ENCODE results near the gene SH3BGRL2. TPM values are rescaled to one million over a fixed set of nuclear protein-coding genes. Genes with fewer than 3 reads are reported as not detected.

The SH3BGRL2 gene
- total and polyA plus RNA-seq, 12 donors = 4.1 to 8.6 (median 5.0) TPM

- Histone ChIP-seq H3K27me3 (no peaks in the 10 kb centered on the region), H3K27ac (no peak overlapping the region), H3K36me3 (no peaks in the 10 kb centered on the region), H3K4me1 (no peaks in the 10 kb centered on the region), H3K4me3 (no peak overlapping the region), H3K9me3 (no peaks in the 10 kb centered on the region)
- ATAC-seq (no peak), DNase-seq (no peak)
- WGBS, 2 donors = 80 to 88% methylated on average over 4 of the region's 4 CpGs
- intact Hi-C loops (cut with DNase I) = no loop called here
- TF ChIP-seq, protein P1, sequence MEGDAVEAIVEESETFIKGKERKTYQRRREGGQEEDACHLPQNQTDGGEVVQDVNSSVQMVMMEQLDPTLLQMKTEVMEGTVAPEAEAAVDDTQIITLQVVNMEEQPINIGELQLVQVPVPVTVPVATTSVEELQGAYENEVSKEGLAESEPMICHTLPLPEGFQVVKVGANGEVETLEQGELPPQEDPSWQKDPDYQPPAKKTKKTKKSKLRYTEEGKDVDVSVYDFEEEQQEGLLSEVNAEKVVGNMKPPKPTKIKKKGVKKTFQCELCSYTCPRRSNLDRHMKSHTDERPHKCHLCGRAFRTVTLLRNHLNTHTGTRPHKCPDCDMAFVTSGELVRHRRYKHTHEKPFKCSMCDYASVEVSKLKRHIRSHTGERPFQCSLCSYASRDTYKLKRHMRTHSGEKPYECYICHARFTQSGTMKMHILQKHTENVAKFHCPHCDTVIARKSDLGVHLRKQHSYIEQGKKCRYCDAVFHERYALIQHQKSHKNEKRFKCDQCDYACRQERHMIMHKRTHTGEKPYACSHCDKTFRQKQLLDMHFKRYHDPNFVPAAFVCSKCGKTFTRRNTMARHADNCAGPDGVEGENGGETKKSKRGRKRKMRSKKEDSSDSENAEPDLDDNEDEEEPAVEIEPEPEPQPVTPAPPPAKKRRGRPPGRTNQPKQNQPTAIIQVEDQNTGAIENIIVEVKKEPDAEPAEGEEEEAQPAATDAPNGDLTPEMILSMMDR (IDR thresholded peaks at IDR 0.05) = no peak
Observed at GRCh38 chr6:79605968-79606764, 25.0 kb upstream of the SH3BGRL2 start.

GRCh38 chr6:79607000-79607399 is 24.1 kb upstream of the SH3BGRL2 start:
- Histone ChIP-seq H3K27me3 (no peaks in the 10 kb centered on the region), H3K27ac (no peak overlapping the region), H3K36me3 (no peaks in the 10 kb centered on the region), H3K4me3 (no peak overlapping the region), H3K9me3 (no peaks in the 10 kb centered on the region), H3K4me1 (no peaks in the 10 kb centered on the region)
- DNase-seq (no peak), ATAC-seq (no peak)
- TF ChIP-seq, protein P1 (IDR thresholded peaks at IDR 0.05) = no peak
- intact Hi-C loops (cut with DNase I) = no loop called here
- WGBS, 2 donors = 59 to 82% methylated on average over 3 of the region's 3 CpGs

DNA sequence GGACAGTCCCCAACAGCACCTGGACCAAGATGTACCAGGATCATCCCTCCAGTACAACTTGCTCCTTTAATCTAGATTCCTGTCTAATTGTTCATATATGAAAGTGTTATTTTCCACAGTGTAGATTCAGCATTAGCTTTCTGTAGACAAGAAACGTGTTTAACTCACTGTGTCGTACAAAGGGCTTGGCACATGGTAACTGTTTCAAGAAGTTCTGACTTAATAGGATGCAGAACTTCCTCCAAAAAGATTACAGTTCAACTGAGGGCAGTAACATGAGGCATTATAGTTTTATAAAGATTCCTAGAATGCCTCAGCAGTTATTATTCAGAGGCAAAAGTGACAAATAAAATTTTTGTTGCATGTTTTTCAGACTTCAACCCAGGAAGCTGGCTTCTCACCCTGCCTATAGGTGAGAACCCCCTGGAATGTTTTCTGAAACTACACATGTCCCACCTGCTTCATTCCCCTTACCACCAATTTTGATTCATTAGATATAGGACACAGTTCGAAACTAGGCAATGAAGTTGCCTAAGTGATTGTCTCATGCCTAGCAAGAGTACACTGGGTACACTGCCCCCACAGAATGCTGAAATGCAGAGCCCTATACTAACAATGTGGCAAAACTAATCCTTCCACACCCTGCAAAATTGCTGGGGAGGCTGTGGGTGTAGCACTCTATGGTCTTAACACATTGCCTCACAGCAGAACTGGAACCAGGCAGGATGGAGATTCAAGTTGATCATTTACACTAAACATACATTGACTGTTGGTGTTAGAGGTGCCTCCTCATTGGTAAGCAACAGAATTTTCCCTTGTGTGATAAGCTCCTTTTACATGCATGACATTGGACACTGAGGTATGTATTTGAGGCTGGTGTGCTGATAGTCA is 22.6 kb upstream of the SH3BGRL2 start:
- ATAC-seq (no peak), DNase-seq (no peak)
- intact Hi-C loops (cut with DNase I) = no loop called here
- Histone ChIP-seq H3K9me3 (no peaks in the 10 kb centered on the region), H3K36me3 (no peaks in the 10 kb centered on the region), H3K27me3 (no peaks in the 10 kb centered on the region), H3K4me3 (no peak overlapping the region), H3K4me1 (no peaks in the 10 kb centered on the region), H3K27ac (no peak overlapping the region)
- WGBS, 2 donors = 75 to 76% methylated on average over 3 of the region's 3 CpGs
- TF ChIP-seq, protein P1 (IDR thresholded peaks at IDR 0.05) = no peak

GRCh38 chr6:79609225-79609595 is 21.9 kb upstream of the SH3BGRL2 start:
- TF ChIP-seq, protein P1 (IDR thresholded peaks at IDR 0.05) = no peak
- no peak for ATAC-seq
- DNase-seq = no peak
- H3K27me3 ChIP-seq = no peaks in the 10 kb centered on the region
- H3K4me3 ChIP-seq = no peak overlapping the region
- H3K9me3 ChIP-seq = no peaks in the 10 kb centered on the region
- no peaks in the 10 kb centered on the region for H3K4me1 ChIP-seq
- no peaks in the 10 kb centered on the region for H3K36me3 ChIP-seq
- H3K27ac ChIP-seq = no peak overlapping the region
- 81 to 88% methylated on average over 3 of the region's 3 CpGs for WGBS, 2 donors
- intact Hi-C loops (cut with DNase I) = no loop called here

Measured in heart right ventricle (tissue), 16 donors.